CD14-positive monocyte (primary cell): ENCODE measurements around the gene OVCA2. TPM values are rescaled to one million over a fixed set of nuclear protein-coding genes. Genes with fewer than 3 reads are reported as not detected.
A peak's percentile ranks its signal among the peaks of the same experiment; 100 is the strongest.

ENCODE experiments used
- DNase-seq, 3 donors: peaks; one replicate each; pipeline ENCODE4 v3.0.0-alpha.2; 2011 to 2022
- H2AFZ ChIP-seq: 2 replicates; pipeline ENCODE4 v1.6.0; 2012; ENCODE audit warnings: mild to moderate bottlenecking, low read depth, low read length, inconsistent platforms; ENCODE audit not compliant: insufficient read depth, poor library complexity, severe bottlenecking
- H3K27ac ChIP-seq, 2 donors: 1 replicate in 1 of 2; 2 replicates in 1 of 2; pipeline ENCODE4 v1.5.1; 2012 to 2013; ENCODE audit warnings: low read length in 2 of 2, control low read depth in 1 of 2, inconsistent platforms in 1 of 2, low read depth in 1 of 2, mild to moderate bottlenecking in 1 of 2
- H3K27me3 ChIP-seq, 2 donors: one replicate each; pipeline versions ENCODE4 v1.6.0 to v1.6.1; 2011 to 2013; ENCODE audit warnings: low read length in 2 of 2; ENCODE audit not compliant: control insufficient read depth in 2 of 2, insufficient read depth in 2 of 2
- H3K36me3 ChIP-seq, 2 donors: replicated peaks in 1 of 2; 1 replicate in 1 of 2; 2 replicates in 1 of 2; pipeline versions ENCODE4 v1.5.1 to v1.6.1; 2012 to 2013; ENCODE audit warnings: low read length in 2 of 2, control low read depth in 1 of 2, inconsistent platforms in 1 of 2, mild to moderate bottlenecking in 1 of 2; ENCODE audit not compliant: insufficient read depth in 2 of 2, control insufficient read depth in 1 of 2
- H3K4me1 ChIP-seq, 2 donors: 1 replicate in 1 of 2; 2 replicates in 1 of 2; pipeline versions ENCODE4 v1.5.1 to v1.6.1; 2012 to 2013; ENCODE audit warnings: low read length in 2 of 2, control low read depth in 1 of 2, inconsistent platforms in 1 of 2, mild to moderate bottlenecking in 1 of 2, moderate library complexity in 1 of 2; ENCODE audit not compliant: insufficient read depth in 2 of 2, control insufficient read depth in 1 of 2
- H3K4me2 ChIP-seq: replicated peaks from 2 replicates; pipeline ENCODE3; 2012; ENCODE audit warnings: low read length, moderate library complexity, mild to moderate bottlenecking; ENCODE audit not compliant: poor library complexity, severe bottlenecking; ENCODE audit errors: extremely low read depth
- H3K4me3 ChIP-seq, 3 experiments: fragments of 200-600 bp in 1 of 3; sonication (generic) in 1 of 3; replicated peaks in 1 of 3; 1 replicate in 2 of 3; 2 replicates in 1 of 3; pipeline ENCODE4 v1.5.1; 2011 to 2013; ENCODE audit warnings: low read length in 3 of 3, mild to moderate bottlenecking in 3 of 3, control low read depth in 2 of 3, low read depth in 2 of 3, inconsistent platforms in 1 of 3, moderate library complexity in 1 of 3
- H3K79me2 ChIP-seq: 2 replicates; pipeline ENCODE4 v1.6.0; 2012; ENCODE audit warnings: mild to moderate bottlenecking, control low read depth, inconsistent platforms, low read length, moderate library complexity; ENCODE audit not compliant: insufficient read depth
- H3K9ac ChIP-seq: 2 replicates; pipeline ENCODE4 v1.6.0; 2017; ENCODE audit warnings: low read length, mild to moderate bottlenecking; ENCODE audit not compliant: insufficient read depth, poor library complexity, severe bottlenecking
- H3K9me3 ChIP-seq, 2 donors: replicated peaks in 1 of 2; 1 replicate in 1 of 2; 2 replicates in 1 of 2; pipeline versions ENCODE4 v1.5.1 to v1.6.1; 2012 to 2013; ENCODE audit warnings: low read length in 2 of 2, control low read depth in 1 of 2; ENCODE audit not compliant: control insufficient read depth in 1 of 2, insufficient read depth in 1 of 2
- H4K20me1 ChIP-seq: 2 replicates; pipeline ENCODE4 v1.6.0; 2012; ENCODE audit warnings: mild to moderate bottlenecking, low read length, control low read depth, moderate library complexity; ENCODE audit not compliant: insufficient read depth
- H3K27ac Mint-ChIP-seq, 7 donors: one replicate each; pipeline ENCODE4 v1.8.0; 2020; ENCODE audit warnings: mild to moderate bottlenecking in 7 of 7, mixed read lengths in 7 of 7, moderate library complexity in 6 of 7, inconsistent platforms in 2 of 7
- H3K27me3 Mint-ChIP-seq, 3 donors: one replicate each; pipeline ENCODE4 v1.8.0; 2021 to 2022; ENCODE audit warnings: low read depth in 3 of 3, mild to moderate bottlenecking in 3 of 3, mixed read lengths in 3 of 3, moderate library complexity in 3 of 3, inconsistent platforms in 1 of 3
- H3K36me3 Mint-ChIP-seq, 2 donors: one replicate each; pipeline ENCODE4 v1.8.0; 2020; ENCODE audit warnings: mixed read lengths in 2 of 2, inconsistent platforms in 1 of 2, mild to moderate bottlenecking in 1 of 2
- H3K4me1 Mint-ChIP-seq: one replicate; pipeline ENCODE4 v1.8.0; 2020; ENCODE audit warnings: mild to moderate bottlenecking, mixed read lengths
- H3K4me3 Mint-ChIP-seq, 2 donors: one replicate each; pipeline ENCODE4 v1.8.0; 2020; ENCODE audit warnings: mild to moderate bottlenecking in 2 of 2, mixed read lengths in 2 of 2, moderate library complexity in 1 of 2
- H3K9me3 Mint-ChIP-seq, 7 donors: one replicate each; pipeline ENCODE4 v1.8.0; 2020 to 2022; ENCODE audit warnings: mixed read lengths in 7 of 7, mild to moderate bottlenecking in 6 of 7, moderate library complexity in 6 of 7, inconsistent platforms in 2 of 7
- WGBS: methylation state at CpG from one replicate; pipeline ENCODE4 v1.1.5; 2013; ENCODE audit warnings: missing lambda C conversion rate; ENCODE audit not compliant: insufficient coverage; 5-methylcytosine and 5-hydroxymethylcytosine counted together
- intact Hi-C, 2 donors: fragments of 100-400 bp; cut with micrococcal nuclease; formaldehyde crosslinking; loops; one replicate each; pipeline versions ENCODE4 v1.15.0 to v1.15.1; 2023
- polyA plus RNA-seq, 3 donors: library from polyadenylated mRNA; depleted of rRNA in 1 of 3; unstranded in 2 of 3; stranded (reverse) in 1 of 3; fragments of 300-500 nt in 2 of 3; fragments of >200 nt in 1 of 3; fragmentation: Illumina TruSeq in 2 of 3; gene quantifications; 1 replicate in 2 of 3; 2 replicates in 1 of 3; pipeline ENCODE4 v1.2.3, GENCODE V29; 2012 to 2021
- TF ChIP-seq, protein P1 (sequence below): fragments of 200-600 bp; IDR thresholded peaks from one replicate; pipeline ENCODE4 v1.8.0; 2022; ENCODE audit warnings: antibody characterized with exemption, mild to moderate bottlenecking

OVCA2 gene
- polyA plus RNA-seq, 3 donors, result 30.5 to 94.9 (median 69.1) TPM

DNA sequence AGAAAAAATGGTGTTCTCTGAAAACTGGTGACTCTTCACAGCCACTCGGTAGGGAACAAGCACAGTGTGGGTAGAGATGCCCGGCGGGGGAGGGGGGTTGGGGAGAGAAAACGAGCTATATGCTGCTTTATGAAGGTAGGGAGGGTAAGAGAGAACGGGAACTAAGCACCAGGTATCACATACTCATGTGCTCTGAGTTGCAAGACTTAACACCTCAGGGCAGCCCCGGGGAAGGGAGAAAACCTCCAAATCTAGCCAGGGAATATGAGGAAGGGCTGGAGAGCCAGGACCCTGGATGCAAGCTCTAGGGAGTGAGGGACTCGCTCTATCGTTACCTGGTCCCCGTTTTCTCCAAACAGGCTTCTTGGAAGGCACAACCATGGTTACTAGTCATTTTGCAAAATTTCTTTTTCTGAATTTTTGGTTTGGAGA, 48.4 kb downstream of the OVCA2 start:
- H3K4me1 Mint-ChIP-seq, result peaks cover 58% of the 10 kb centered on the region
- no CpG with 5 or more reads among the region's 9 CpGs for WGBS
- DNase-seq, result peak in 1 of 3 donors; percentile 49
- Histone ChIP-seq H3K79me2 (no peaks in the 10 kb centered on the region), H3K4me2 (peak overlapping the region; percentile 79), H3K9ac (no peak overlapping the region), H3K4me3 (peak overlapping the region in 1 of 3 experiments; percentile 74), H3K27ac (peak overlapping the region; percentile 37 to 83), H3K4me1 (peaks cover 53 to 59% of the 10 kb centered on the region in 2 donors), H3K36me3 (peaks cover 0 to 5% of the 10 kb centered on the region in 2 donors), H2AFZ (no peak overlapping the region), H3K27me3 (peaks cover 0 to 6% of the 10 kb centered on the region in 2 donors), H4K20me1 (no peaks in the 10 kb centered on the region), H3K9me3 (no peaks in the 10 kb centered on the region)
- H3K27me3 Mint-ChIP-seq, result peaks cover 11 to 28% (median 25%) of the 10 kb centered on the region in 3 donors
- peaks cover 0 to 5% (median 0%) of the 10 kb centered on the region in 7 donors for H3K9me3 Mint-ChIP-seq
- peak overlapping the region in 6 of 7 donors; percentile 19 to 96 (median 90) for H3K27ac Mint-ChIP-seq
- peaks cover 27 to 37% of the 10 kb centered on the region in 2 donors for H3K36me3 Mint-ChIP-seq
- TF ChIP-seq, protein P1, sequence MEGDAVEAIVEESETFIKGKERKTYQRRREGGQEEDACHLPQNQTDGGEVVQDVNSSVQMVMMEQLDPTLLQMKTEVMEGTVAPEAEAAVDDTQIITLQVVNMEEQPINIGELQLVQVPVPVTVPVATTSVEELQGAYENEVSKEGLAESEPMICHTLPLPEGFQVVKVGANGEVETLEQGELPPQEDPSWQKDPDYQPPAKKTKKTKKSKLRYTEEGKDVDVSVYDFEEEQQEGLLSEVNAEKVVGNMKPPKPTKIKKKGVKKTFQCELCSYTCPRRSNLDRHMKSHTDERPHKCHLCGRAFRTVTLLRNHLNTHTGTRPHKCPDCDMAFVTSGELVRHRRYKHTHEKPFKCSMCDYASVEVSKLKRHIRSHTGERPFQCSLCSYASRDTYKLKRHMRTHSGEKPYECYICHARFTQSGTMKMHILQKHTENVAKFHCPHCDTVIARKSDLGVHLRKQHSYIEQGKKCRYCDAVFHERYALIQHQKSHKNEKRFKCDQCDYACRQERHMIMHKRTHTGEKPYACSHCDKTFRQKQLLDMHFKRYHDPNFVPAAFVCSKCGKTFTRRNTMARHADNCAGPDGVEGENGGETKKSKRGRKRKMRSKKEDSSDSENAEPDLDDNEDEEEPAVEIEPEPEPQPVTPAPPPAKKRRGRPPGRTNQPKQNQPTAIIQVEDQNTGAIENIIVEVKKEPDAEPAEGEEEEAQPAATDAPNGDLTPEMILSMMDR, result no peak
- peak overlapping the region; percentile 92 to 97 for H3K4me3 Mint-ChIP-seq
- intact Hi-C loops, result no loop called here

DNA sequence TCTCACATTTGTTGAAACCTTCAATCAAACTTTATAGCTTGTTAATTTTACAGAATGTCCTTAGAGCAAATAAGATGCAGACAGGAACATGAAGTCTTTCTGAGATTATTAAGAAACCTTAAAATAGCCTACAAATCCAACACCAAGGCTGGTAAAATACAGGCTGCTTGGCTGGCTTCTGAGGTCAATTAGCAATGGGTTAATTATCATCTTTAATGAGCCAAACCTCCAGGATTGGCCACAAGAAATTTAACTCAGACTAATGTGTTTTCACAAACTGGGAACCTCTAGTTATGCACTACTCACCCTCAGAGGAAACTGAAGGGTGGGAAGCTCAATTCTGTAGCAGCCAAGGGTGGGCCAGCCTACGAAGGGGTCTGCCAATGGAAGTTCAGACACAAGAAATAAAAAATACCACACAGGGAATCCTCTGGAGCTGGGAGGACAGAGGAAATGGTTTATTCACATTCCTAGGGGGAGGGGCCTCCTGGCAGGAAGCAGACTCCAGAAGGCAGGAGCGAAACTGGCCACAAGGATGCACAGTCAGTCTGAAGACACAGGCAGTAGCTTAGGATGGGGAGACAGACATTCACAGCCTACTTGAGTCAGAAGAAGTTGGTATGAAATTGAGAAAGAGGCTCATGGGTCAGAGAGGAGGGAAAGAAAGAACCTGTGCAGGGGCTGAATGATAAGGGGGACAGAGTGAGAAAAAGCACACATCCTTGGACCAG, 49.1 kb downstream of the OVCA2 start:
- peak in 1 of 3 donors; percentile 23 for DNase-seq
- Histone ChIP-seq H3K9ac (no peak overlapping the region), H3K36me3 (no peaks in the 10 kb centered on the region), H3K4me1 (peaks cover 46 to 52% of the 10 kb centered on the region in 2 donors), H3K4me2 (no peak overlapping the region), H3K4me3 (no peak overlapping the region), H2AFZ (no peak overlapping the region), H3K27me3 (peaks cover 0 to 3% of the 10 kb centered on the region in 2 donors), H3K9me3 (no peaks in the 10 kb centered on the region), H4K20me1 (no peaks in the 10 kb centered on the region), H3K79me2 (no peaks in the 10 kb centered on the region), H3K27ac (no peak overlapping the region)
- no peak overlapping the region for H3K4me3 Mint-ChIP-seq
- intact Hi-C loops, result no loop called here
- H3K27ac Mint-ChIP-seq, result peak overlapping the region in 1 of 7 donors; percentile 30
- H3K4me1 Mint-ChIP-seq, result peaks cover 50% of the 10 kb centered on the region
- TF ChIP-seq, protein P1, result no peak
- H3K27me3 Mint-ChIP-seq, result peaks cover 9 to 22% (median 17%) of the 10 kb centered on the region in 3 donors
- 78% methylated on average over 1 of the region's 2 CpGs for WGBS
- H3K36me3 Mint-ChIP-seq, result peaks cover 23 to 30% of the 10 kb centered on the region in 2 donors
- H3K9me3 Mint-ChIP-seq, result peaks cover 0 to 5% (median 0%) of the 10 kb centered on the region in 7 donors
